ENCODE results near the gene GRB7. TPM values are rescaled to one million over a fixed set of nuclear protein-coding genes. Genes with fewer than 3 reads are reported as not detected.
"Not testable (repeated sequence)": the region's sequence is repeated elsewhere in the genome, so short reads cannot be mapped to it uniquely, and the experiment has no call there.

GRB7 gene
- total and polyA plus RNA-seq, 2 donors: 2.7 to 2.9 TPM

- 48% methylated on average over 12 of the region's 12 CpGs for WGBS
- Histone ChIP-seq H3K4me3 (ENCODE audit: low read depth, low read length) (no peak overlapping the region), H3K36me3 (ENCODE audit: insufficient read depth) (no peaks in the 10 kb centered on the region), H3K27ac (ENCODE audit: low read depth) (peak overlapping the region; percentile 73), H3K4me1 (ENCODE audit: insufficient read depth) (peaks cover 3% of the 10 kb centered on the region)
- no peak for DNase-seq (ENCODE audit: extremely low spot score)
Observed at GRCh38 chr17:39702901-39703893, 34.5 kb upstream of the GRB7 start.

GRCh38 chr17:39703913-39704312, 33.8 kb upstream of the GRB7 start:
- peak overlapping the region; percentile 45 for H3K27ac ChIP-seq (ENCODE audit: low read depth)
- WGBS: 89% methylated on average over 5 of the region's 5 CpGs
- no peak overlapping the region for H3K4me3 ChIP-seq (ENCODE audit: low read depth, low read length)
- H3K36me3 ChIP-seq (ENCODE audit: insufficient read depth): peaks cover 2% of the 10 kb centered on the region
- no peak for DNase-seq (ENCODE audit: extremely low spot score)
- peaks cover 3% of the 10 kb centered on the region for H3K4me1 ChIP-seq (ENCODE audit: insufficient read depth)

GRCh38 chr17:39704821-39705551, 32.8 kb upstream of the GRB7 start:
- Histone ChIP-seq H3K4me1 (ENCODE audit: insufficient read depth) (peaks cover 3% of the 10 kb centered on the region), H3K36me3 (ENCODE audit: insufficient read depth) (peaks cover 2% of the 10 kb centered on the region), H3K4me3 (ENCODE audit: low read depth, low read length) (no peak overlapping the region), H3K27ac (ENCODE audit: low read depth) (peak overlapping the region; percentile 40)
- 44% methylated on average over 11 of the region's 11 CpGs for WGBS
- no peak for DNase-seq (ENCODE audit: extremely low spot score)

GRCh38 chr17:39705786-39706348, 31.9 kb upstream of the GRB7 start:
- Histone ChIP-seq H3K4me1 (ENCODE audit: insufficient read depth) (peaks cover 3% of the 10 kb centered on the region), H3K4me3 (ENCODE audit: low read depth, low read length) (no peak overlapping the region), H3K36me3 (ENCODE audit: insufficient read depth) (peaks cover 2% of the 10 kb centered on the region), H3K27ac (ENCODE audit: low read depth) (peak overlapping the region; percentile 40)
- 82% methylated on average over 12 of the region's 12 CpGs for WGBS
- no peak for DNase-seq (ENCODE audit: extremely low spot score)

- WGBS: 77% methylated on average over 8 of the region's 8 CpGs
- H3K36me3 ChIP-seq (ENCODE audit: insufficient read depth): peaks cover 2% of the 10 kb centered on the region
- no peak overlapping the region for H3K4me3 ChIP-seq (ENCODE audit: low read depth, low read length)
- peak overlapping the region; percentile 35 for H3K27ac ChIP-seq (ENCODE audit: low read depth)
- no peak for DNase-seq (ENCODE audit: extremely low spot score)
- H3K4me1 ChIP-seq (ENCODE audit: insufficient read depth): peaks cover 3% of the 10 kb centered on the region
Observed at GRCh38 chr17:39706383-39706782, 31.4 kb upstream of the GRB7 start.

GRCh38 chr17:39706921-39707337, 30.8 kb upstream of the GRB7 start:
- WGBS: 83% methylated on average over 7 of the region's 7 CpGs

GRCh38 chr17:39709319-39709997, 28.3 kb upstream of the GRB7 start:
- WGBS: 87% methylated on average over 14 of the region's 14 CpGs
- H3K4me1 ChIP-seq (ENCODE audit: insufficient read depth): peaks cover 3% of the 10 kb centered on the region
- H3K27ac ChIP-seq (ENCODE audit: low read depth): no peak overlapping the region
- H3K36me3 ChIP-seq (ENCODE audit: insufficient read depth): peaks cover 2% of the 10 kb centered on the region
- DNase-seq (ENCODE audit: extremely low spot score): no peak
- H3K4me3 ChIP-seq (ENCODE audit: low read depth, low read length): no peak overlapping the region

More at GRCh38 chr17:39706921-39707337, 30.8 kb upstream of the GRB7 start:
- no peak overlapping the region for H3K4me3 ChIP-seq (ENCODE audit: low read depth, low read length)
- H3K36me3 ChIP-seq (ENCODE audit: insufficient read depth): peaks cover 2% of the 10 kb centered on the region
- H3K4me1 ChIP-seq (ENCODE audit: insufficient read depth): peaks cover 3% of the 10 kb centered on the region
- no peak for DNase-seq (ENCODE audit: extremely low spot score)
- no peak overlapping the region for H3K27ac ChIP-seq (ENCODE audit: low read depth)

- peaks cover under 1% of the 10 kb centered on the region for H3K4me1 ChIP-seq (ENCODE audit: insufficient read depth)
- H3K4me3 ChIP-seq (ENCODE audit: low read depth, low read length): no peak overlapping the region
- H3K27ac ChIP-seq (ENCODE audit: low read depth): no peak overlapping the region
- no peak for DNase-seq (ENCODE audit: extremely low spot score)
- WGBS: 93% methylated on average over 20 of the region's 20 CpGs
- peaks cover 2% of the 10 kb centered on the region for H3K36me3 ChIP-seq (ENCODE audit: insufficient read depth)
Observed at GRCh38 chr17:39709998-39710964, 27.5 kb upstream of the GRB7 start.

- not testable (repeated sequence) for DNase-seq (ENCODE audit: extremely low spot score); H3K4me3 ChIP-seq (ENCODE audit: low read depth, low read length); H3K4me1 ChIP-seq (ENCODE audit: insufficient read depth); H3K36me3 ChIP-seq (ENCODE audit: insufficient read depth); H3K27ac ChIP-seq (ENCODE audit: low read depth)
- WGBS: 91% methylated on average over 11 of the region's 11 CpGs
Observed at GRCh38 chr17:39711071-39711470, 26.7 kb upstream of the GRB7 start.

- WGBS: 92% methylated on average over 10 of the region's 10 CpGs
- Histone ChIP-seq H3K4me1 (ENCODE audit: insufficient read depth) (no peaks in the 10 kb centered on the region), H3K36me3 (ENCODE audit: insufficient read depth) (peaks cover 2% of the 10 kb centered on the region), H3K27ac (ENCODE audit: low read depth) (no peak overlapping the region), H3K4me3 (ENCODE audit: low read depth, low read length) (no peak overlapping the region)
- DNase-seq (ENCODE audit: extremely low spot score): no peak
Observed at GRCh38 chr17:39711851-39712250, 25.9 kb upstream of the GRB7 start.

GRCh38 chr17:39714234-39714633, 23.5 kb upstream of the GRB7 start:
- no peak overlapping the region for H3K4me3 ChIP-seq (ENCODE audit: low read depth, low read length)
- H3K4me1 ChIP-seq (ENCODE audit: insufficient read depth): no peaks in the 10 kb centered on the region
- H3K36me3 ChIP-seq (ENCODE audit: insufficient read depth): peaks cover 6% of the 10 kb centered on the region
- no peak for DNase-seq (ENCODE audit: extremely low spot score)
- no peak overlapping the region for H3K27ac ChIP-seq (ENCODE audit: low read depth)
- 95% methylated on average over 4 of the region's 4 CpGs for WGBS

- peaks cover 8% of the 10 kb centered on the region for H3K36me3 ChIP-seq (ENCODE audit: insufficient read depth)
- H3K4me3 ChIP-seq (ENCODE audit: low read depth, low read length): no peak overlapping the region
Observed at GRCh38 chr17:39715375-39716072, 22.2 kb upstream of the GRB7 start.

More at GRCh38 chr17:39715375-39716072, 22.2 kb upstream of the GRB7 start:
- WGBS: 95% methylated on average over 18 of the region's 18 CpGs
- Histone ChIP-seq H3K4me1 (ENCODE audit: insufficient read depth) (no peaks in the 10 kb centered on the region), H3K27ac (ENCODE audit: low read depth) (no peak overlapping the region)
- DNase-seq (ENCODE audit: extremely low spot score): no peak
